DLD1 (cell line): ENCODE data around the gene DDX41.
"Not testable (repeated sequence)": the region's sequence is repeated elsewhere in the genome, so short reads cannot be mapped to it uniquely, and the experiment has no call there.

Experiments used
- in situ Hi-C: cut with HindIII; loops from 2 replicates; pipeline ENCODE4 v1.10.0; 2017; ENCODE audit warnings: low sequenced_read_pairs

DDX41 gene

GRCh38 chr5:177537389-177538361 lies 20.9 kb upstream of the DDX41 start:
- in situ Hi-C loops = no loop called here

- in situ Hi-C loops = no loop called here
Measured at GRCh38 chr5:177536386-177536785, 19.6 kb upstream of the DDX41 start.

- in situ Hi-C loops = no loop called here
Measured at GRCh38 chr5:177535125-177535524, 18.4 kb upstream of the DDX41 start.

- in situ Hi-C loops = not testable (repeated sequence)
Measured at GRCh38 chr5:177534433-177534832, 17.7 kb upstream of the DDX41 start.

- in situ Hi-C loops = no loop called here
Measured at GRCh38 chr5:177531209-177531940, 14.6 kb upstream of the DDX41 start.

- in situ Hi-C loops = no loop called here
Measured at GRCh38 chr5:177530638-177531037, 13.9 kb upstream of the DDX41 start.

- in situ Hi-C loops = no loop called here
Measured at GRCh38 chr5:177529247-177530203, 12.8 kb upstream of the DDX41 start.

GRCh38 chr5:177528631-177529030 lies 11.9 kb upstream of the DDX41 start:
- in situ Hi-C loops = no loop called here

GRCh38 chr5:177527595-177527994 lies 10.8 kb upstream of the DDX41 start:
- in situ Hi-C loops = no loop called here

GRCh38 chr5:177526791-177527190 lies 10.0 kb upstream of the DDX41 start:
- in situ Hi-C loops = no loop called here

GRCh38 chr5:177526191-177526590 lies 9.4 kb upstream of the DDX41 start:
- in situ Hi-C loops = no loop called here

- in situ Hi-C loops = no loop called here
Measured at GRCh38 chr5:177524941-177525655, 8.3 kb upstream of the DDX41 start.

- in situ Hi-C loops = no loop called here
Measured at GRCh38 chr5:177524539-177524900, 7.8 kb upstream of the DDX41 start.

GRCh38 chr5:177523711-177524538 lies 7.2 kb upstream of the DDX41 start:
- in situ Hi-C loops = no loop called here

GRCh38 chr5:177520916-177521513 lies 4.3 kb upstream of the DDX41 start:
- in situ Hi-C loops = no loop called here

GRCh38 chr5:177520271-177520670 lies 3.5 kb upstream of the DDX41 start:
- in situ Hi-C loops = no loop called here

- in situ Hi-C loops = no loop called here
Measured at GRCh38 chr5:177519463-177520235, 2.9 kb upstream of the DDX41 start.

- in situ Hi-C loops = no loop called here
Measured at GRCh38 chr5:177515580-177515979, 1.2 kb downstream of the DDX41 start.
